GM12873 (cell line): ENCODE measurements around the gene ZMPSTE24.

Experiments
- CTCF ChIP-seq: IDR thresholded peaks from 2 replicates; pipeline ENCODE4 v1.5.1; 2012; ENCODE audit warnings: low read depth, mild to moderate bottlenecking, moderate library complexity, low read length, control low read depth; ENCODE audit not compliant: insufficient read depth; ENCODE audit errors: missing control alignments

ZMPSTE24 gene

DNA sequence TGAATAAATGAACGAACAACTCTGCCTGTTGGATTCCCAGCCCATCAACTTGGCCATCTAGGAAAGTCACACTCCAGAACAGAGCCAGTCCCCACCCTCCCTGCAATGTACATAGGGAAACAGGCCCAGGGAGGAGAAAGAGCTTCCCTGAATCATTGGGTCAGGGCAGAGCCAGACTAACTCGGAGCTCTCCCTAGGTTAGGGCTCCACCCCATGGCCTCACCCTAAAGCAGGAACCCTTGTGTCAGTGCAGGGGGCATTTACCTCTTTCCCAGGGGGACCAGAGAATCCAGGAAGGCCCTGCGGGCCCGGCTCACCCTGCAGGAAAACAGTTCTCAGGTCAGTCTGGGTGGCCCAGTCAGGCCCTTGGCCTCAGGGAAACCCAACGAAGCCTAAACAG, 47.4 kb downstream of the ZMPSTE24 start:
- peak; percentile 24 for TF ChIP-seq CTCF

- no peak for TF ChIP-seq CTCF
Observed at GRCh38 chr1:40305871-40306270, 47.8 kb downstream of the ZMPSTE24 start.

DNA sequence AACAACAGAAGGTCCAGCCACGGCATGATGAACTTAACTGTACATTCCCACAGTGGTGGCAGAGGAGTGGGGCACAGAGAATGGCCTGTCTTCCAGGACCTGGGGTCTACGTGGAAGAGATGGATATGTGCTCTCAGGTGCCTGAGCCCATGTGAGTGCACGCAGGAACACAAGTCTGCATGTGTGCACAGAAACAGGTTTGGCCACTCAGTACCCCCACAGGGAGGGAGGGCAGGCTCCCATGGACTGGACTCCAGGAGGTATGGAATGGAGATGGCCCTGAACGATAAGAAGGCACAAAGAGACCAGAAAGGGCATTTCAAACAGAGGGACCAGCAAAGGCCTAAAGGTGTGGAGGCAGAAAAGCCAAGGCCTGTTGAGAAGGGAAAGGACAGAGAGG, 48.3 kb downstream of the ZMPSTE24 start:
- TF ChIP-seq CTCF: no peak

DNA sequence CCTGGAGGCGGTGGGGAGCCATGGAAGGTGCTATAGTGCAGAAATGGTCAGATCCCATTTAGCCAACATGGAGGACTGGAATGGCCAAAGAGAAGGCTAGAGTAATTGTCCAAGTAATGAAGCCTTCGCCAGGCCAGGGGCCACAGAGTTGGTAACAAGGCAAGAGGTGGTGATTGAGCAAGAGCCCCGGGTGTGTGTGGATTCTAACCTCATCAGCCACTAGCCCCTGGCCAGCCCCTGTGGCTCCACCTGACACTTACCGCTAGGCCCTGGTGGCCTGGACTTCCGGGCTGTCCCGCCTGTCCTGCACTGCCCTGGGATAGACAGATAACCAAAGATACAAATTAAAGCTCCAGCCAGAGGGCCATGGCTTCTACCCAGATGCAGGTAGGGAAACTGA, 49.1 kb downstream of the ZMPSTE24 start:
- TF ChIP-seq CTCF: no peak

DNA sequence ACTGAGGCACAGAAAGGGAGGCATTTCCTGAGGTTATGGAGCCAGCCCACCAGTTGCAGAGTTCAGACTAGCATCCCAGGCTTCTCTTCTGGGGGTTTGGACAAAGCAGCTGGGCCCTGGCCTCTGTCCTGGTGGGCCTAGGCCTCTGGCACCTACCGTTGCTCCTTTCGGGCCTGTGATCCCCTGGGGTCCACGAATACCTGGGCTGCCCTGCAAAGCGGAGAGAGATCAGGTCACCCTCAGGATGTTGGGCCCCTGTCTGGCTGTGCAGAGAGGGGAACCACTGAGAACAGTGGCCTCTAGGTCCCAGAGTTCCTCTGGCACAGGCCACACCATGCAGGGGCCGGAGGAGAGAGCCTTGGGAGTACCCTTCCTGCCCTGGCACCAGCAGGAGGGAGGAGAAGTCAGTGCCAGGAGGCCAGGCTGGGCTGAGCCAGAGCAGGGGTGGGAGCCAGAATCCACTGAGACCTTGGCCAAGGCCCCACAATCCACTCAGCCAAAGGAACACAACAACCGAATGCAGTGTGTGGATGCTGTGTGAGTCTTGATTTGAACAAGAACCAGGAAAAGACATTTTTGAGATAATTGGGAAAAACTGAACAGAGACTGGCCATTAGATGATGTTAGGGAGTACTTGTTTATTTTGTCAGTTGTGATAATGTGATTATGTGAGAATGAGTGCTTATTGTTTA, 50.1 kb downstream of the ZMPSTE24 start:
- TF ChIP-seq CTCF: no peak

- TF ChIP-seq CTCF: no peak
Observed at GRCh38 chr1:40309374-40310128, 51.5 kb downstream of the ZMPSTE24 start.

DNA sequence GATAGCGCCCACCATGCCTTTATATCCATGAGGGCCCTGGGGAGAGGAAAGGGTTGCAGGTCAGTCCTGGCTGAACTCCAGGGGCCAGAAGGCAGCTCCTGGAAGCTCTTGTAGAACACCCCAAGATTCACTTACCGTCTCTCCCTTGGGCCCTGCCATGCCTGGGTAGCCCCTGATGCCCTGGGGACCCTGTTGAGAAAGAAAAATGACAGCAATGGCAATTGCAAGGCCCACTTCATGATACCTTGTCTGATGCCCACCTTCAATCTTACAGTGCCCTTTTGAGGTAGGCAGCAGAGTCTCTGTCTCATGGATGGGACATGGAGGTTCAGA, 52.1 kb downstream of the ZMPSTE24 start:
- TF ChIP-seq CTCF: no peak
